Measurements from ENCODE around the gene KCNJ4. TPM values are rescaled to one million over a fixed set of nuclear protein-coding genes. Genes with fewer than 3 reads are reported as not detected.

The KCNJ4 gene
- total and polyA plus RNA-seq, 8 donors: not detected

GRCh38 chr22:38482662-38483308 is 27.8 kb upstream of the KCNJ4 start:
- no peaks in the 10 kb centered on the region for H3K9me3 ChIP-seq
- H3K36me3 ChIP-seq: peaks cover 16 to 71% (median 34%) of the 10 kb centered on the region in 3 donors
- no peak for FAIRE-seq
- no peaks in the 10 kb centered on the region for H3K27me3 ChIP-seq
- WGBS, 2 donors: 94 to 97% methylated on average over 6 of the region's 6 CpGs
- ATAC-seq: no peak
- H3K4me3 ChIP-seq: no peak overlapping the region
- TF ChIP-seq CTCF (IDR thresholded peaks at IDR 0.05): no peak
- no peak for DNase-seq
- no peak overlapping the region for H3K27ac ChIP-seq
- intact Hi-C loops (cut with DNase I): no loop called here
- H3K4me1 ChIP-seq: no peaks in the 10 kb centered on the region

- FAIRE-seq (no peak), ATAC-seq (peak in 1 of 4 donors; percentile 4), DNase-seq (no peak)
- intact Hi-C loops (cut with DNase I): no loop called here
- no peak overlapping the region for H3K27ac ChIP-seq
- no peaks in the 10 kb centered on the region for H3K27me3 ChIP-seq
- H3K4me1 ChIP-seq: no peaks in the 10 kb centered on the region
- 86 to 88% methylated on average over 8 of the region's 8 CpGs for WGBS, 2 donors
- H3K9me3 ChIP-seq: no peaks in the 10 kb centered on the region
- H3K36me3 ChIP-seq: peaks cover 16 to 62% (median 26%) of the 10 kb centered on the region in 3 donors
- TF ChIP-seq CTCF (IDR thresholded peaks at IDR 0.05): no peak
- H3K4me3 ChIP-seq: no peak overlapping the region
Observed at GRCh38 chr22:38481871-38482332, 26.9 kb upstream of the KCNJ4 start.

- DNase-seq (no peak), FAIRE-seq (no peak), ATAC-seq (peak in 1 of 4 donors; percentile 6)
- 87 to 92% methylated on average over 3 of the region's 3 CpGs for WGBS, 2 donors
- Histone ChIP-seq H3K4me3 (no peak overlapping the region), H3K36me3 (peaks cover 16 to 56% (median 21%) of the 10 kb centered on the region in 3 donors), H3K27ac (no peak overlapping the region), H3K9me3 (no peaks in the 10 kb centered on the region), H3K27me3 (no peaks in the 10 kb centered on the region), H3K4me1 (no peaks in the 10 kb centered on the region)
- intact Hi-C loops (cut with DNase I): no loop called here
- no peak for TF ChIP-seq CTCF (IDR thresholded peaks at IDR 0.05)
Observed at GRCh38 chr22:38481162-38481870, 26.3 kb upstream of the KCNJ4 start.

GRCh38 chr22:38479096-38479837 is 24.3 kb upstream of the KCNJ4 start:
- ATAC-seq (peak in 2 of 4 donors; percentile 11 to 50), DNase-seq (no peak), FAIRE-seq (no peak)
- H3K4me1 ChIP-seq: no peaks in the 10 kb centered on the region
- 75 to 85% methylated on average over 7 of the region's 7 CpGs for WGBS, 2 donors
- no peaks in the 10 kb centered on the region for H3K9me3 ChIP-seq
- H3K27ac ChIP-seq: peak overlapping the region in 1 of 4 donors; percentile 2
- TF ChIP-seq CTCF (IDR thresholded peaks at IDR 0.05): no peak
- no peak overlapping the region for H3K4me3 ChIP-seq
- no peaks in the 10 kb centered on the region for H3K27me3 ChIP-seq
- intact Hi-C loops (cut with DNase I): no loop called here
- peaks cover 2 to 36% (median 5%) of the 10 kb centered on the region in 3 donors for H3K36me3 ChIP-seq

Data from pancreas (tissue), 10 donors.